Fibroblast of lung (primary cell): ENCODE results near the gene RALBP1. TPM values are rescaled to one million over a fixed set of nuclear protein-coding genes. Genes with fewer than 3 reads are reported as not detected.

Experiments
- DNase-seq, 2 donors: peaks; one replicate each; pipeline versions ENCODE4 v3.0.0 to v3.0.0-alpha.2; 2010; ENCODE audit warnings: low read depth in 2 of 2
- H2AFZ ChIP-seq: 2 replicates; pipeline ENCODE4 v1.5.1; 2012; ENCODE audit warnings: low read length, control low read depth, inconsistent platforms
- H3K27ac ChIP-seq: 2 replicates; pipeline ENCODE4 v1.5.1; 2011; ENCODE audit warnings: low read length, control low read depth; ENCODE audit not compliant: insufficient read depth
- H3K27me3 ChIP-seq: 2 replicates; pipeline ENCODE4 v1.5.1; 2011; ENCODE audit warnings: mild to moderate bottlenecking, low read length; ENCODE audit not compliant: control insufficient read depth, insufficient read depth
- H3K36me3 ChIP-seq: 2 replicates; pipeline ENCODE4 v1.5.1; 2011; ENCODE audit warnings: low read length; ENCODE audit not compliant: control insufficient read depth, insufficient read depth
- H3K4me1 ChIP-seq: 2 replicates; pipeline ENCODE4 v1.5.1; 2011; ENCODE audit warnings: low read length; ENCODE audit not compliant: control insufficient read depth, insufficient read depth; ENCODE audit errors: extremely low read depth
- H3K4me2 ChIP-seq: 2 replicates; pipeline ENCODE4 v1.5.1; 2011; ENCODE audit warnings: low read length, control low read depth; ENCODE audit not compliant: insufficient read depth; ENCODE audit errors: extremely low read depth
- H3K4me3 ChIP-seq, 4 experiments: fragments of 200-600 bp in 1 of 4; sonication (generic) in 1 of 4; replicated peaks in 1 of 4; 2 replicates each; pipeline ENCODE4 v1.5.1; 2011 to 2016; ENCODE audit warnings: low read length in 4 of 4, low read depth in 3 of 4, mild to moderate bottlenecking in 3 of 4, control low read depth in 2 of 4, inconsistent platforms in 1 of 4, mixed read lengths in 1 of 4; ENCODE audit not compliant: insufficient read depth in 1 of 4; ENCODE audit errors: control extremely low read depth in 1 of 4
- H3K79me2 ChIP-seq: 2 replicates; pipeline ENCODE4 v1.5.1; 2012; ENCODE audit warnings: mild to moderate bottlenecking, low read length, inconsistent platforms; ENCODE audit not compliant: control insufficient read depth, insufficient read depth
- H3K9ac ChIP-seq: 2 replicates; pipeline ENCODE4 v1.5.1; 2011; ENCODE audit warnings: mild to moderate bottlenecking, low read length, control low read depth; ENCODE audit not compliant: insufficient read depth
- H3K9me3 ChIP-seq: 2 replicates; pipeline ENCODE4 v1.5.1; 2012; ENCODE audit warnings: low read depth, low read length; ENCODE audit not compliant: control insufficient read depth, insufficient read depth
- H4K20me1 ChIP-seq: 2 replicates; pipeline ENCODE4 v1.5.1; 2011; ENCODE audit warnings: low read length; ENCODE audit not compliant: control insufficient read depth, insufficient read depth; ENCODE audit errors: extremely low read depth
- EZH2 ChIP-seq: IDR thresholded peaks from 2 replicates; pipeline ENCODE4 v1.5.1; 2012; ENCODE audit warnings: low read length, control low read depth, mild to moderate bottlenecking; ENCODE audit errors: missing control alignments
- polyA plus RNA-seq, 2 donors: library from polyadenylated mRNA; depleted of rRNA in 1 of 2; stranded (reverse) in 1 of 2; unstranded in 1 of 2; fragments of >200 nt; gene quantifications; 2 replicates each; pipeline ENCODE4 v1.2.1, GENCODE V29; 2011 to 2012; ENCODE audit warnings: missing spikeins in 1 of 2
- total RNA-seq: library from RNA; depleted of rRNA; stranded (reverse); fragments of >200 nt; gene quantifications from 2 replicates; pipeline ENCODE4 v1.2.1, GENCODE V29; 2014
- TF ChIP-seq, protein P1 (sequence below), 2 donors: IDR thresholded peaks in 1 of 2; conservative IDR thresholded peaks in 1 of 2; 1 replicate in 1 of 2; 2 replicates in 1 of 2; pipeline ENCODE4 v1.5.1; 2011 to 2012; ENCODE audit warnings: low read length in 2 of 2, control low read depth in 1 of 2, inconsistent platforms in 1 of 2, low read depth in 1 of 2, mild to moderate bottlenecking in 1 of 2

Gene RALBP1
- total and polyA plus RNA-seq, 2 donors (not counting 1 experiment from before 2014, with no cell fraction given): 72.3 to 72.4 TPM

DNA sequence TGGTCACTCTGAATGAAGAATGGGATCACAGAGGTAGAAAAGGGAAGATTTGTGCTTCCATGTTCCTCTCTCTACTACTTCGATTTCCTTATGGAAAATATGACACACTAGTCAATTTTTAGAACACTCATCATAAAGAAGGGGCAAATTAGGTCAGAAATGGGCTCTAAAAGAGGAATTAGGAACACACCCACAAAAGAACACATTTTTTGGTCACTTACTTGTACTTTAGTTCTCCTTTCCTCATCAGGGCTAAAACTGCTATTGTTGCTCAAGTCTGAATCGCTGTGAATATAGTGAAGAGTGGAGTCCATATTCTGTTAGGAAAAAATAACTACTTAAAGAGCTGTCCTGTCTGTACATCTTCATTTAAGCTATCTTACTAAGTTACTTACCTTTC is 86.4 kb downstream of the RALBP1 start:
- H3K4me3 ChIP-seq: no peak overlapping the region
- H4K20me1 ChIP-seq: no peaks in the 10 kb centered on the region
- H2AFZ ChIP-seq: no peak overlapping the region
- no peak for DNase-seq
- H3K27me3 ChIP-seq: no peaks in the 10 kb centered on the region
- H3K9me3 ChIP-seq: no peaks in the 10 kb centered on the region
- H3K27ac ChIP-seq: no peak overlapping the region
- no peak overlapping the region for H3K9ac ChIP-seq
- peaks cover 4% of the 10 kb centered on the region for H3K4me1 ChIP-seq
- H3K79me2 ChIP-seq: no peaks in the 10 kb centered on the region
- peaks cover 7% of the 10 kb centered on the region for H3K36me3 ChIP-seq
- TF ChIP-seq, protein P1, sequence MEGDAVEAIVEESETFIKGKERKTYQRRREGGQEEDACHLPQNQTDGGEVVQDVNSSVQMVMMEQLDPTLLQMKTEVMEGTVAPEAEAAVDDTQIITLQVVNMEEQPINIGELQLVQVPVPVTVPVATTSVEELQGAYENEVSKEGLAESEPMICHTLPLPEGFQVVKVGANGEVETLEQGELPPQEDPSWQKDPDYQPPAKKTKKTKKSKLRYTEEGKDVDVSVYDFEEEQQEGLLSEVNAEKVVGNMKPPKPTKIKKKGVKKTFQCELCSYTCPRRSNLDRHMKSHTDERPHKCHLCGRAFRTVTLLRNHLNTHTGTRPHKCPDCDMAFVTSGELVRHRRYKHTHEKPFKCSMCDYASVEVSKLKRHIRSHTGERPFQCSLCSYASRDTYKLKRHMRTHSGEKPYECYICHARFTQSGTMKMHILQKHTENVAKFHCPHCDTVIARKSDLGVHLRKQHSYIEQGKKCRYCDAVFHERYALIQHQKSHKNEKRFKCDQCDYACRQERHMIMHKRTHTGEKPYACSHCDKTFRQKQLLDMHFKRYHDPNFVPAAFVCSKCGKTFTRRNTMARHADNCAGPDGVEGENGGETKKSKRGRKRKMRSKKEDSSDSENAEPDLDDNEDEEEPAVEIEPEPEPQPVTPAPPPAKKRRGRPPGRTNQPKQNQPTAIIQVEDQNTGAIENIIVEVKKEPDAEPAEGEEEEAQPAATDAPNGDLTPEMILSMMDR (conservative IDR thresholded peaks at IDR 0.05 in 1 of 2, IDR thresholded peaks at IDR 0.05 in 1 of 2; ENCODE audit: low read depth in 1 of 2, low read length in 2 of 2): no peak
- no peak for TF ChIP-seq EZH2
- no peak overlapping the region for H3K4me2 ChIP-seq

DNA sequence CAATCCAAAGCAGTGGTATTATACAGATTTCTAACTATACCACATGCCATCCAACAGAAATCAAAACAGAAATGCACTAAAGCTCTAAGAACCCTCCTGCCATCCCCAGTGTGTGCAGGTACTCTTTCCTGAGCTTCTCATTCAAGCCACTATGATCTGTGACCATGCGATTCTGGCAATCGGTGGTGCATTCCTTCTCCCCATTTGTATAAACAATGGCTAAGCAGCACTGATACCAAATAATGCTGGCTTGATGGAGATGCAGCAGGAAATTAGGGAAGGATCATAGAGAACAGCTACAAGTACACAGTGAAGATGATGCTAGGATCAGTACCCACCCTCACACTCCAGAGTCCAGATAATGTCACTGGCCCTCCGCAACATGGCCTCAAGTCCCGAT is 87.3 kb downstream of the RALBP1 start:
- Histone ChIP-seq H3K4me2 (no peak overlapping the region), H3K4me3 (no peak overlapping the region), H3K27me3 (no peaks in the 10 kb centered on the region), H4K20me1 (no peaks in the 10 kb centered on the region), H3K9ac (no peak overlapping the region), H3K79me2 (no peaks in the 10 kb centered on the region), H3K4me1 (peaks cover 4% of the 10 kb centered on the region), H3K27ac (no peak overlapping the region), H3K9me3 (no peaks in the 10 kb centered on the region), H2AFZ (no peak overlapping the region), H3K36me3 (peaks cover 9% of the 10 kb centered on the region)
- no peak for DNase-seq
- TF ChIP-seq EZH2: no peak
- TF ChIP-seq, protein P1 (conservative IDR thresholded peaks at IDR 0.05 in 1 of 2, IDR thresholded peaks at IDR 0.05 in 1 of 2; ENCODE audit: low read depth in 1 of 2, low read length in 2 of 2): no peak

GRCh38 chr18:9563331-9563730 is 88.0 kb downstream of the RALBP1 start:
- H3K4me1 ChIP-seq: peaks cover 4% of the 10 kb centered on the region
- no peak overlapping the region for H3K4me2 ChIP-seq
- no peak overlapping the region for H3K27ac ChIP-seq
- no peaks in the 10 kb centered on the region for H3K79me2 ChIP-seq
- DNase-seq: no peak
- no peak overlapping the region for H3K9ac ChIP-seq
- peaks cover 9% of the 10 kb centered on the region for H3K36me3 ChIP-seq
- no peak for TF ChIP-seq EZH2
- TF ChIP-seq, protein P1 (conservative IDR thresholded peaks at IDR 0.05 in 1 of 2, IDR thresholded peaks at IDR 0.05 in 1 of 2; ENCODE audit: low read depth in 1 of 2, low read length in 2 of 2): no peak
- H3K27me3 ChIP-seq: no peaks in the 10 kb centered on the region
- no peak overlapping the region for H2AFZ ChIP-seq
- H3K9me3 ChIP-seq: no peaks in the 10 kb centered on the region
- H4K20me1 ChIP-seq: no peaks in the 10 kb centered on the region
- H3K4me3 ChIP-seq: no peak overlapping the region
